Stimulated activated CD4-positive, alpha-beta T cell treated with anti-CD3 and anti-CD28 coated beads, Interleukin-2, amount 100 ng/mL, for 4 hours (primary cell): ENCODE results near the gene PNPLA7.
"Not testable (repeated sequence)": the region's sequence is repeated elsewhere in the genome, so short reads cannot be mapped to it uniquely, and the experiment has no call there.

ENCODE experiments used
- DNase-seq: peaks from one replicate; pipeline ENCODE4 v3.0.0-alpha.2; 2020; ENCODE audit warnings: low read depth

The PNPLA7 gene

DNA sequence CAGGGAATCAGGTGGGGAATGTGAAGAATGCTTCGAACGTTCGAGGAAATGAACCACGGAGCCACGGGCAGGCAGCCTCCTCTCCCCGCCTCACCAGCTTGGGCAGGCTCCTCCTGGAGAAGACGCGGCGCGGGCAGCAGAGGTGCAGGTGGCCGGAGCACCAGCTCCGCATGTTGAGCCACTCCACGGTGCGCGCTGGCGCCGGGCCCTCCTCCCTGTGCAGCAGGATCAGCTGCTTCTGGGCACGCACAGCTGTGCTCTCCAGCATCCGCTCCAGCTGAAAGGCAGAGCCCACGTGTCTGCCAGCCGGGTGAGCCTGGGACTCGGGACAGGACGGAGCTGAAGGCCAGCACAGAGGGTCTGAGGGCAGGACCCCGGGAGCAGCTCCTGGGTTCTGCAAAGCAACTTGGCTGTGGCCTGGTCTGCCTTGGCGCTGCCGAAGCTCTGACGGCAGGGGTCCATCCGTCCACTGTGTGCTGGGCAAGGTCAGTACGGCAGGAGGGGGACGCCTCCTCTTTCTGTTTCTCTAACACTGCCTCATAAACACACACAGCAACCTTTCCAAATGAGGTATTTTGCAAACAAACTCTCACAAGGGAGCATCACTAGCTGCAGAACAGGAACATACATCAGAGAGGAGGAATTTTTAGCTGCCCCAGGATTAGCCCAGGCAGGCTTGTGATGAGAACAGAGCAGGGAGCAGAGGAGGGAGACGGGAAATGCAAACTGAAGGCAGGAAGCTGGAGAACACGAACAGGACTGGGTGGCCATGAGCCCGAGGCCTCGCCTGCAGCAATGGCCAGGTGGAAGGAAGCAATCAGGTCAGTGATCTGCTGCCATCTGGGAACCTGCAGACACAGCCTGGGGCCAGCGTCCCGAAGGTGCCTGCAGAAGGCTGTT, 71.0 kb downstream of the PNPLA7 start:
- no peak for DNase-seq

DNA sequence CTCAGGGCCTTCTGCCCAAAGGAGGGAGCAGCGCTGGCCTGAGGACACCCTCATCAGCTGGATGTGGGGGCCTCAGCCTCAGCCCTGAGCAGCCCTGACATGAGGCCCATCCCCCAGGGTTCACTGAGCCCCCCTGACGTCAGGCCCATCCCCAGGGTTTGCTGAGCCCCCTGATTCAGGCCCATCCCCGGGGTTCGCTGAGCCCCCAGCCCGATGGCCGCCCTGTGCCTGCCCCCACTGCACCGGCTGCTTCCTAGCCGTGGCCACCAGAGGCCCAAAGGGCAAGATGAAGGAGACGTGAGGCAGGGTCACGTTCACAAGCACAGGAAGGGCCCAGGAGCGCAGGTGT, 71.6 kb downstream of the PNPLA7 start:
- no peak for DNase-seq

DNA sequence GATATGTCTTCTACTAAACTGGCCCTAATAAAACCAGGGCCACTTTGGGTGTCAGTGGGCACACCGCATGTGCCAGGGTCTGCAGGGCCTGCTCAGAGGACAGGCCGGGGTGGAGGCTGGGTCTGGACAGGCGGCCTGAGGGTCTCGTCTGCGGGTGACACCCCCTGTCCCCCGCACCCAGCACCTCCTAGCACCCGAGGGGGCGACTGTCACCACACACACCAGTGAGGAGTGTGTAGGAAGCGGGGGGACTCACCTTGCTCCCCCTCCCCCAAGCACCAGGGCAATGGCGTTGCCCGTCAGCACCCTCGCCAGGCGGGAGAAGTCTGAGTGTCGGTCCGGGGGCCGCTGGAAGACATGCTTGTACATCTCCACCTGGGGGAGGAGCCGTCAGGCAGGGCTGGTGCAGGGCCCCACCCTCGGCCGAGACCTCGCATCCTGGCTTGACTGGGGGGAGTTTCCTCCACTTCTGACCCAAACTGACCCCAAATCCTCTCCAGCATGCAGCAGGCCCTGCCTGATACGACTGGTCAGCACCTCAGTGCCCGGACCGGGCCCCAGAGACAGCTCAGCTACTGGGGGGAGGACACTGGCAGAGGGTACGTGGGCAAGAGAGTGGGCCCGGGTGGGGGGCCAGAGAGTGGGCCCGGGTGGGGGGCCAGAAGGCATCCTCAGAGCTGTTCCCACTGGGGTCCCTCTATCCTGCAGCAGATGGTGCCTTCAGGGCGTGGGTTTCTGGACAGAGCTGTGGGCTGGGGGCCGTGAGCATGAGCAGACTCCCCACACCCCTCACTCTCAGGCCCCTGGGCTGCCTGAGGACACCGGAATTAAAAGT, 72.2 kb downstream of the PNPLA7 start:
- no peak for DNase-seq

DNA sequence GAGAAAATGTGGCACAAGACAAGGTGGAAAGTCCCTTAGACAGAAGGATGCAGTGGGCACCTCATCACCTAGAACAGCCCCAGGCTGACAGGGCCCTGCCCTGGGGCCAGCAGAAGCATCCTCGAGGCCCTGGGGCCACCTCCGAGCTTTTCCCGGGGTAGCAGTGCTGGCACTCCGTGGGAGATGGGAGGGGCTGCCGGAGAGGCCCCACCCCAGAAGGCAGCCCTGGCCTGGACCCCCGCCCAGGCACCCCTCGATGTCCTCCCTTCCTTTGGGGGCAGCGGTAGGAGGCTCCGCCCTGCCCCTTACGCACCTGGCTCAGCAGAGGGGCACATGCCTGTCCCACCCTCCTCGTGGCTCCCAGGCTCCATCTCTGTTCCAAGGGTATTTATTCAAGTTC, 73.3 kb downstream of the PNPLA7 start:
- no peak for DNase-seq

DNA sequence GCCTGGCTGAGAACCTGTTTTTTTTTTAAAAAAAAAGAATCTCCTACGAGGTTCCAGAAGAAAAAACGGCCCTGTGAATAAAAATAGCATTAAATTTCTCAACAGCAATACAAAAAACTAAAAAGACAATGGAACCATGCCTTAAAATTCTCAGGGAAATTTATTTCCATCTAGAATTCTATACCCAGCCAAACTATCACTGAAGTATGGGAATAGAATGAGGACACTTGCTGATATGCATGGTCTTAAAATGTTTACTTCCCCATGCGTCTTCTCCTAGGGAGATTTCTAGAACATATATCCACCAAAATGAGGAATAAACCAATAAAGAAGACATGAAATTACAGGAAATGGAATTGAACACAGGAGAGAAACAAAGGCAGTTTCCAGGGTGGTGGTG, 74.5 kb downstream of the PNPLA7 start:
- no peak for DNase-seq

DNA sequence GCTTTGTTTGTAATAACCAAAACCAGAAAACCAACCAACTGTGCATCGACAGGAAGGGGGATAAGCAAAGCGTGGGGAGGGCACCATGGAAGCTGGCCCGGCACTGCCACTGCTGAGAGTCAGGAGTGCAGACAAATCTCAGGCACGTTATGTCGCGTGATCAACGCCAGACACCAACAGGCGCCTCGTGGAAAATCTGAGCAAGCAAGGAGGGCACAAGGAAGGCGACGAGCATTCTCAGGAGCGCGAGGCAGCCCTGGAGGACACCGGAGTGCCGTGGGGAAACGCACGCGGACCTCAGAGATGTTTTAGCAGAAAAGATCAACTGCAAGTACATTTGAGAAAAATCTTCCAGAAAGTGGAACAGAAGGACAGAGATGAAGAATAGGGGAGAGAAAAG, 75.9 kb downstream of the PNPLA7 start:
- DNase-seq = no peak

DNA sequence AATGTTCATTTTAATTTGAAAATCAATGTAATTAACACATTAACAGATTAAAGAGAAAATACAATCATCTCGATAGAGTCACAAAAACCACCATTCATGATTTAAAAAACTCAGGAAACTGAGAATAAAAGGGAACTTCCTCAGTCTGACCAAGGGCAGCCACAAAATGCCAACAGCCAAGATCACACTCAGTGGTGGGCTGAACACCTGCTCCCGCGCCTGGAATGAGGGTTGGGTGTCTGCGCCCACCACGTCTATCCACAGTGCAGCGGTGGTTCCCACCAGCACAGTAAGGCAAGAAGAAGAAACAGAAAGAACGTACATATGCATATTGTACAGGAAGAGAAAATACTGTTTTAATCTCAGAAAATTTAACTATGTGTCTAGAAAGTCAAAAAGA, 79.4 kb downstream of the PNPLA7 start:
- DNase-seq = no peak

DNA sequence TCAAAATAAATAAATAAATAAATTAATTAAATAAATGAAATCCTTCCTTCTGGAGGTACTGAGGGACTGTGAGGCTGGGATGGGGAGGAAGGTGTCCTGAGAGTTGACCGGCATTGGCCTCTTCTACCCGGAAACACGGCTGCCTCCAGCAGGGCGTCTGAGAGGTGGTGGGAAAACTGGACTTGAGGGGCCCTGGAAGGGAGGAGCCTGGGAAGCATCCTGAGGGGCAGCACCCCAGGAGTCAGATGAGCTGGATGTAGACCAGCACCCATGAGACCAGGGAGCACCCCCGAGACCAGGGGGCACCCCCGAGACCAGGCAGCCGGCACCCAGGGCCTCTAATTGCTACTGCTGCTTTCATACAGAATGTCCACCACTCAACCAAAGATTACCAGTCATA, 82.3 kb downstream of the PNPLA7 start:
- DNase-seq = no peak

DNA sequence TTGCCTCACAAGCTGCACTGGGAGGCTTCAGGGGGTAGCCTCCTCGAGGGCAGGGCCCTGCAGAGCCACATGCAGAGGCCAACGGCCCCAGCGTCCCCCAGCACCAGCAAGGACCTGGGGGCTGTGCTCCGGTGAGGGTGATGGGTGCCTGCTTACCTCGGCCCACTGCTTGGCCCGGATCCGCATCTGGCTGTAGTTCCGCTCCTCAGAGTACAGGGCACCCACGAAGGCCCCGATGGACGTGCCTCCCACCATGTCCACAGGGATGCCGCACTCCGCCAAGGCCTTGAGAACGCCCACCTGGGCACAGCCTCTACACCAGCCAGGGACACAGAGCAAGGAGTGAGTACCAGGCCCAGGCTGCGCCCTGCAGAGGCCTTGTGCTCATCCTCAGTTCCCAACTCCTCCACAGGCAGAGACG, 83.0 kb downstream of the PNPLA7 start:
- DNase-seq = no peak

DNA sequence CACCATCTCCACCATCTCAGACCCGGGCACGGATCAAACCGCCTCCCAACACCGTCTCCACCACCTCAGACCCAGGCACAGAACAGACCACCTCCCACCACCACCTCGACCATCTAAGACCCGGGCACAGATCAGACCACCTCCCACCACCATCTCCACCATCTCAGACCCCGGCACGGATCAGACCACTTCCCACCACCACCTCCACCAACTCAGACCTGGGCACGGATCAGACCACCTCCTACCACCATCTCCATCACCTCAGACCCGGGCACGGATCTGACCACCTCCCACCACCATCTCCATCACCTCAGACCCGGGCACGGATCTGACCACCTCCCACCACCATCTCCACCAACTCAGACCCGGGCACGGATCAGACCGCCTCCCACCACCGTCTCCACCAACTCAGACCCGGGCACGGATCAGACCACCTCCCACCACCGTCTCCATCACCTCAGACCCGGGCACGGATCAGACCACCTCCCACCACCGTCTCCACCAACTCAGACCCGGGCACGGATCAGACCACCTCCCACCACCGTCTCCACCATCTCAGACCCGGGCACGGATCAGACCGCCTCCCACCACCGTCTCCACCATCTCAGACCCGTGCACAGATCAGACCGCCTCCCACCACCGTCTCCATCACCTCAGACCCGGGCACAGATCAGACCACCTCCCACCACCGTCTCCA, 83.7 kb downstream of the PNPLA7 start:
- DNase-seq = not testable (repeated sequence)

DNA sequence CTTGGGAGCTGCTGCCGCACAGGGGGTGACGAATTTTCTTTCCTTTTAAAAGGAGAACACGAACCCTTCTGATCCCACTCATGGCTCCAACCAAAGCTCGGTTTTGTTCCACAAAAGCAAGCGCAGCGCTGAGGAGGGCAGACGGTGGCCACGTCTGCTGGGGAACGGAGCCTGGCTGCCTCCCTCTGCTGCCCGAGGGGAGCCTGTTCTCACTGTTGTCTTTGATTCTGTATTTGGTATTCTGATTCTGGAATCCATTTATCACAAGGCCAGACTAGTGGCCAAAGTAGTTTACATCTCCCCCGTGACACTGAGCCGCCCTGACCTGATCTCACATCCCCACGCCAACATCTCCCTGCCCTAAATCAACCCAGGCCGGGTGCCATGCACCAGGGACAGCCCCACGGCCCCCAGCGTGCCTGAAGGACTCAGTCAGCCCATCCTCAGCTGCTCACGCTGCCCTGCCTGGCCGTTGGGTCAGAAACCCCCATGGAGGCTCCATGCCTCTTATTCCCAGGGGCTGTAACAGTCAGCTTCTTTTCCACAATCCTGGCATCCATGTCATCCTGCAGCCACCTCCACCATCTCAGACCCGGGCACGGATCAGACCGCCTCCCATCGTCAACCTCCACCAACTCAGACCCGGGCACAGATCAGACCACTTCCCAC, 84.3 kb downstream of the PNPLA7 start:
- DNase-seq = no peak

DNA sequence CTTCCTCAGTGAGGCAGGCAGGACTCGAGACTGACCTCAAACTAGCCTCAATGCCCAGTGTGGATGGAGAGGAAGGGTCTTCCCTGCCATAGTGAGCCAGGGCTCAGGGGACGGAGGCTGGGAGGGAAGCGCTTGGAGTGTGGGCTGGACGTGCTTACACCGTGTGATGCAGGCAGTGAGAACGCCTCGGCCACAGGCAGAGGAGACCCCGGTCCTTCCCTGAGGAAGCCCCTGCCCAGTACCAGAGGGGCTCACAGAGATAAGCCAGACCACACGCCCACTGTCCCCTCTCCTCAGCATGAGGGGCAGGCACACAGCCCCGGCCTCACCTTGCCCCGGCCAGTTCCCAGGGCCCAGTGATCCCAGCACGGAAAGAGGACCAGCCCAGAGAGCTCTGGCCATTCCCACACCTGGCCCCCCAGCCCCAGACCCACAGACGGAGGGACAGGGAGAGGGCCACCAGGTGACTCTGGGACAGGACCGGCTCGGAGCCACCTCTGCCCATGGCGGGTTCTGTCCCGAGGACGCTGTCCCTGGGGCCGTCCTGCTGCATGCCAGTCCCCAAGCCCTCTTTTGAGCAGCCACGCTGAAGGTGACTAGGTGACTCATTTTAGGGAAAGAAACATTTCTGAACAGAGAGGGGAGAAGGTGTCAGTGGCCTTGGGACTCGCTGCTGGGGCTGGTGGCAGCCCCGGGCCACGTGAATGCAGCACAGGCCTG, 85.0 kb downstream of the PNPLA7 start:
- DNase-seq = no peak

DNA sequence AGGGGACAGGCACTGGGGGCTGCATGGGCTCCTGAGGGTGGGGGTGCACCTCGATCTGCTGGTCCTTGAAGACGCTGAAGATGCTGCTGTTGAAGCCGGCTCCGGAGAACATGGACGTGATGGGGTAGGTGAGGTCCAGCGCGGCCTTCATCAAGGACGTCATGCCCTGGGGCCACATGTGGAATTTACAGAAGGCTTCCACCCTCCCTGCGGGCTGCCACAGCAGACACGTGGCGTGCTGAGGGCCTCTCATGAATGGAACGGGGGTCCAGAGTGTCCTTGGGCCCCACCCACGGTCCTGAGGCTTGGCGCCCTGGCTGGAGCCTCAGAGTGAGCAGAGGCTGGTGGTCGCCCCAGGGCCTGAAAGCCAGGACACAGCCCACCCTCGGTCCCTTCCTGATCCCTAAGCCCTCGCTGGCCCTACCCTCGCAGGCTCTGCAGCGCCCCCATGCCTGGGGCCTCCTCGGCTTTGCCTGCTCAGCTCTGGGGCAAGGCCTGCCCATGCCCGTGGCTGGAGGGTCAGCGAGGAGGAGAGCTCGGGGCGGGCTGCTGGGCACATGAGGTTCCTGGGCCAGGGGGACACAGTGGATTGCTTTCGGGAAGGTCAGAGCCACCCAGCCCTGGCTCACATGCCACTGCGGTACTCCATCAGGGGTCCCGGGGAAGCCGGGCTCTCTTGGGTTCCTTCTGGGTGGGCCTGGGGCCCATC, 85.8 kb downstream of the PNPLA7 start:
- no peak for DNase-seq

DNA sequence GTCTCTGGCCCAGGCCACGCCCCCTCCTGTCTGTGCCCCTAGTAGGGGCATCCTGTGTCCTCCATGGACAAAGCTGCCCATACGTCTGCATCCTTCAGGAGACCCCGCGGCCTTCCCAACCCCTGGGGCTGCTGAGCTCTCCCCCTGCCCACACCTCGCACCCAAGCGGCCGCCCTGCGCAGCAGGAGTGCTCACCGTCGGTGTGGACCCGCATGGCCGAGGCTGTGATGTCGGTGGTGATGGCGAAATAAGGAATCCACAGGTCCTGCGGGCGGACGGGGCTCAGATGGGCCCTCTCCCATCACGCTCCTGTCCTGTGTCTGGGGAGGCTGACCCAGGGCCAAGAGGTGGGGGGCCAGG, 86.3 kb downstream of the PNPLA7 start:
- no peak for DNase-seq

DNA sequence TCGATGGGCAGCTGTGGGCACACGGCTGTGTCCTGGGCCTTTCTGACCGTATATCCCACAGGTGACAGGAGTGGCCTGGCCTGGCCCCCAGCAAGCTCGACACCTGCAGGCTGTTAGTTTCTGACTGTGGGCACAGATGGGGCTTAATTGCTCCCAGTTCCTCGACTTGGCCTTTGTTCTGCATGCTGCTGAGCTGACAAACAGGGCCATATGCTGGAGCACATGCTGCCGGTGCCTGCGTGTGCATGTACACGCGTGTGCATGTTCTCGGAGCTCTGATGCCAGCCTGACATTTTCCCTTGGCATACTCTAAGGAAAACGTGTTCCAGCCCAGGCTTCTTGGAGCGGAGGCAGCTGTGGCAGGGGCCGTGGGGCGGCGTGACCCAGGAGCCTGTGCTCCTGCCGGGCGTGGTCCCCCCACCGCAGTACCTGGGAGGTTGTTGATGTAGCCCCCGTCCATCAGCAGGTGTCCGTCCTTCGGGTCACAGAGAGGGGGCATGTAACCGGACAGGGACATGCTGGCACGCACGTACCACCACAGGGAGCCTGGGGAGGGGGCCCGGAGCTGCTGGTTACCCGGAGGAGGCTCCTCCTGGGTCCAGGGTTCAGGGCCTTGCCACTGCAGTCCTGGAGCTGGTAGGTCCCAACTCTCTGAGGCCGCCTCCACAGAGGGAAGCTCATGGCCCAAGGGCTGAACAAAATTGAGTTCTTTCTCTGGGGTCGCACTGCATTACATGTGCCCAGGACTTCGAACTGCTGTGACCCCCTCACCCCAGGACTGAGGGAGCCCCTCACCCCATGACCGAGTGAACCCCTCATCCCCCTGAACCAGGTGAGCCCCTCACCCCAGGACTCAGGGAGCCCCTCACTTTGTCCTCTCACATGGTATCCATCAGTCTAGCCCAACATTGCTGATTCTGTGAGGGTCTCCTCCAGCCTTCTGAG, 86.9 kb downstream of the PNPLA7 start:
- DNase-seq = no peak

DNA sequence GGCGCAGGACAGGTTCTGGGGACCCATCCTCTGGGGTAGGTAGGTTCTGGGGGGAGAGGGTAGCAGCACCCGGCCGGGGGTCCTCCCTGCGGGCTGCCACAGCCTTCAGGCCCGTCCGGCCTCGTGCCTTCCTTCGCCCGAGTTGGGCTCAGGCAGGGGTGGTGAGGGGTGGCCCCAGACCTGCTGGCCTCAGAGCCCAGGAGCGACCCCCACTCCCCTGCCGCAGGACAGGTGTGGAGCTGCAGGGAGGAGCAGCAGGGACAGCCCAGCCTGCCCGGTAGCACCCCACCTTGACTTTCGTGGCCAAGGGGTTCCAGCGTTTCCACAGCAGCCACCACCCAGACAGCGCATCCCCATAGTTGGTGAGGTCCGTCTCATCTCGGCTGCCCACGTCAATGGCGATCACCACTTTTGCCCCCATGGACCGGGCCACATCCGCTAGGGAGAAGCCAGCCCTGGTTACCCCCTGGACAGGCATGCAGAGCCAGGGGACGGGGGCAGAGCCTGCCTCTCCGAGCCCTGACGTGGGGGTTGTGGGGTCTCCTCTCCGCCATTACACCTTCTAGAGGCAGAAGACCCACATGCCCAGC, 87.7 kb downstream of the PNPLA7 start:
- DNase-seq = no peak

DNA sequence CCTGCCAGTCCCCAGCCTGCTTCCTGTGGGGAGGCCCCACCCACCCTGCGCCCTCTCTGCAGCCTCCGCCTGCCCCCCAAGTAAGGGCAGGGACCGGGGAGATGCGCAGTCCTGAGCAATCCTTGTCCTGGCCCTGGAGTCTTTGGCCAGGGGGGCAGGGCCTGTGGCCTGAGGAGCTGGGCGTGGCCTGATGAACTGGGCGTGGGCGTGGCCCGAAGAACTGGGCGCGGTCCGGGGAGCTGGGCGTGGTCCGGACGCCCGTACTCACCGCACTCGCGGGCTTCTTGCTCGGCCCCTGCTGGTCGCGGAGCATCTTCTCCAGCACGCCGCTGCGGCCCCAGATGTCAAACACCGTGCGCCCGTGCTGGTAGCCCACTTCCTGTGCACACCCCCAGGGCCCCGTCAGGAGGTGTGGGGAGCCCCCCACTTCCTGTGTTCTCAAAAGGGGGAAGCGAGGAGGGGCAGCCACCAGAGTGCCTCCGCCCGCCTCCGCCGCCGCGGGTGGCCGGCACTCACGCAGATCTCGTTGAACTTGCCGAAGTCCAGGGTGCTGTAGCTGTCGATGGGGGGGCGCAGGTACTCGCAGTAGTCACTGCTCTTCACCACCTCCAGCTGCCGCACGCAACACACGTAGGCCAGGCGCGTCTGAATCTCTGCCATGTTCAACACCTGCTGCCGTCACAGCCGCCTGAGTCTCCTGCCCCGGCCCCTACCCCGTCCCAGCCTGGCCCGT, 88.4 kb downstream of the PNPLA7 start:
- DNase-seq = peak; percentile 39

DNA sequence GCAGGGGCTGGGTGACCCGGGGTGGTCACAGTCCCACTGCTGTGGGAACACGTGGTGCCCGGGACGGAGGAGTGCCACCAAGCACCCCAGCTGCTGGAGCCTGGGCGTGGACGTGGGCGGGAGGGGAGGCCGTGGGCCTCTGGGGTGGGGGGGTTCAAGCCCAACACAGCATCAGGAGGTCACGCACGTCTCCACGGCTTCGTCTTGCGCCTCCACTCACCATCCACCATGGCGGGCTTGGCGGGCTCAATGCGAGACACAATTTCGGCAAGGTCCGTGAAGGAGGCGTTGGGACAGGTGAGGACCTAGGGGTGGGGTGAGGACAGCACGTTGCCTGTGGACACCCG, 88.9 kb downstream of the PNPLA7 start:
- no peak for DNase-seq
